NOMO-1 treated with DMSO at 0.1 percent for 48 hours (cell line): ENCODE data around the gene ARHGAP31.

Experiments
- DNase-seq: peaks from one replicate; lab custom pipeline; 2025; ENCODE audit not compliant: unreplicated experiment; lab: John Stamatoyannopoulos, UW

The ARHGAP31 gene

DNA sequence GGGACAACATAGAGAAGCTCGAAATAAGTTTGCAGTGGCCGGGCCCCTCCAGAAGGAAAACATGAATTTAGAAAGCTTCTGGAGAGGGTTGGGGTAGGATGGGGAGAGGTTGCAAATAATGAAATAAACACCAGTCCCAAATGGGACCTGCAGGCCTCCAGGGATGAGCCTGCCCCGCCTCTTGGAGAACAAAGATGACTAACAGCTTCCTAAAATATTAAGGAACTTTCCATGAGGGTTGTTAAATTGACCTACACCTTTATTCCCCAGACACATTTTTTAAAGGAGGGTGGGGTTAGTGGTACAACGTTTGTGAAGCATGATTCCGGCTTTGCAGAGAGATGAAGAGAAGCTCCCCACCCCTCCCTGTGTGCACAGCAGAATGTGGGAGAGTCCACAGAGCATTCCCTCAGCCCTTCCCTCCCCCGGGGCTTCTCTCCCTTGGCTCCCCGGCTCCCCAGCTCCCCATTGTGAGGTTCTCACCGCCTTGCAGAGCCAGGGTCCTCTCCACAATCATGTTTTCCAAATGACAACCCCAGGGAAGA lies 84.1 kb downstream of the ARHGAP31 start:
- DNase-seq: no peak

DNA sequence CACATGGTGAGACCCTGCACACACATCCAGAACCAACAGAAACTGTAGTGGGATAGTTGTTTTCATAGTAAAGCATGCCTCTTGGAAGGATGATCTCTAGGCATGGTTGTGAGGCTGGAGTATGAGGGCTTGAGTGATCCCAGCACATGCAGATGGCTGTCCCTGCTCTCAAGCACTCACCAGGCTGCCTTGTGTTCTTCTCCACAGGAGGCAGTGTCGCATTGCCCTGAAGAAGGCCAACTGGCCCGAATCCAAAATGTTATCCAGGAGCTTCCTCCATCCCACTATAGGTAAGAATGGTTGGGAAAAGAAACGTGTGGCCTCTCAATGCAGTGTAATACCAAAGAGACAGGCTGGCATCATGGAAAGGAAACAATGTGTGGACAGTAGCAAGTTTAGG lies 86.5 kb downstream of the ARHGAP31 start:
- DNase-seq: no peak

DNA sequence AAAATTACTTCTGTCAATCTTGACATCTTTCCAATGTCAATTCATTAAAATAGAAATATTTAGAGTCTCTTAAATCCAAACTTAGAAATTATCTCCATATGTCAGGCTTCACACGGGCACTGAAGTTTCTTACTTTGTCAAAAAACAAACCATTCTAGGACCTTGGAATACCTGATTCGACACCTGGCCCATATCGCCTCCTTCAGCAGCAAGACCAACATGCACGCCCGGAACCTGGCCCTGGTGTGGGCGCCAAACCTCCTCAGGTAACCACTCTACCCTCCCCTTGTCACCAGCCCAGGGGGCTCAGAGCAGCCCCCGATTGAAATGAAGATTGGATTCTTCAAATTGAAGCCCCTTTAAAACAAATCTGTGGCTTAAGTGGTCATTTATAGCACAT lies 88.0 kb downstream of the ARHGAP31 start:
- DNase-seq: no peak

DNA sequence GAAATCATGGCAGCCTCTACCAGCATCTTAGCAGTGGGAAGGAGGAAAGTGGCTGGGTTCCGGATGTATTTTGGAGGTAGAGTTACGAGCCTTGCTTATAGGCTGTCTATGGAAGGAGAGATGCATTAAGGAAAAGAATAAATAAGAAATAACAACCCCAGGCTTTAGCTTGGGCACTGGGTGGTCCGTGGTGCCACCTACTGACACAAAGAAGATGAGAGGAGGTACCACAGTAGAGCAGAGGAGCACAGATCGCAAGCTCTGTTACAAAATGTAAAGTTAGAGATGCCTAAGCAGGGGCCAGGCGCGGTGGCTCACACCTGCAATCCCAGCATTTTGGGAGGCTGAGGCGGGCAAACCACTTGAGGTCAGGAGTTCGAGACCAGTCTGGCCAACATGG lies 94.4 kb downstream of the ARHGAP31 start:
- no peak for DNase-seq

DNA sequence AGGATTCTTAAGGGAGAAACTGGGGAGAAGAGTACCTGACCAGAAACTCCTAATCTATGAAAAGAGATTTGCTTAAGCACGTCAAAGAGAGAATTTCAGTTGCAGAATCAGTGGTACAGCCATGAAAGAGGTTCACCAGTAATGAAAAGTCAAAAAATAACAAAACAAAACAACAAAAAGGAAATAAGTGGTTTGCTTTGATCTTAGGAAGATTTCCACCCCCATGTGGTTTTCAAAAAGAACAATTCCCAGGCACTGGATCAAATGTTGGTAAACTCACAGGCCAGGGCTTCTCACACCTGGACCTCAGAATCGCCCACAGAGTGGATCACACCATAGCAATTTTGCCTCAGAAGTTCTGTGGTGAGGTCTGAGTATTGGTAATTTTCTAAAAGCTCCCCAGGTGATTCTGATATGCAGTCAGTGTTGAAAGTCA lies 101.8 kb downstream of the ARHGAP31 start:
- no peak for DNase-seq

DNA sequence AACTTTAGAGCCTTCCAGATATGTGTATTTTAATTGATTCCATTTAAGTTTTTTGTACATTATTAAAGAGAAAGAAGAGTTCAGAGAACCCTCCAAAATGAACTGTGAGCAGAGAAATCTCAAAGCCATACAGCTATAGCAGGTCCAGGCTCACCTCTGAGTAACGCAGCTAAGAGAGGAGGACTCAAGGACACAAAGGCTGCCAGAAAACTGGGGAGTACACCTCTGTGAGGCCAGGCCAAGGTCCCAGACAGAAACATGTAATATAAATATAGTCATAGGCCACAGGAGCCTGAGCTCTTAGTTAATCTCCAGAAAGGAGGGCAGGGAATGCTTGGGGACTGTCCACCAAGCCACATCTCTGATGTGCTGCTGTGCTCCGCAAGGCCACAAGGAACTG lies 102.7 kb downstream of the ARHGAP31 start:
- no peak for DNase-seq

DNA sequence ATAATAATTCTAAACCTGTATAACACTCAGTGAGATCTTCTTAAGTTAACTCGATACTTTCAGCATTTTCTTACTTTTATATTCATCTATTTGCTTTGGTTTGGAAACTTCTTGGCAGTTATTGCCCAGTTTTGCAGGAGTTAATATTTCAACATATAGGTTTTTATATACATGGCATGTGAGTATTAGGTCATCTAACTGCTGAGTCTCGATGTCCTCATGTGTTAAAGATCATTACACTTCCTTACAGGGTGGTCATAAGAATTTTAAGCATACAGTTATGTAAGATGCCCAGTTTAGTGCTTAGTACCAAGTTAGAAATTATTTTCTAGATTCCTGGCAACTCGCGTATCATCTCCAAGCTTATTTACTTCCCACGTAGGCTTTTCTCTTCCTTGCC lies 106.3 kb downstream of the ARHGAP31 start:
- DNase-seq: no peak

DNA sequence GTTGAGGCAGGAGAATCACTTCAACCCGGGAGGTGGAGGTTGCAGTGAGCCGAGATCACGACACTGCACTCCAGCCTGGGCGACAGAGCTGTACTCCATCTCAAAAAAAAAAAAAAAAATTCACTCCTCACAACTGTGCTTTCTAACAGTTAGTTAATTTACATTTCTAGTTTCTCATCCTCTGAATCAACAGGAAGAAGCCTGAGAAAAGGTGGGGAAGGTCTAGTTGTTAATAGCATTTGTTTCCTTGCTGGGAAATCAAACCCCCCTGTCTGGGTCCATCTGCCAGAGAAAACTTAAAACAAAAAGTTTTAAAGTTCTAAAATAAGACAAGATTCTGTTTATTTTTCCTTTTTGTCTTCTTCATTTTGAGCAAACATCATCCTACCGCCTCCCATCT lies 106.9 kb downstream of the ARHGAP31 start:
- DNase-seq: no peak

DNA sequence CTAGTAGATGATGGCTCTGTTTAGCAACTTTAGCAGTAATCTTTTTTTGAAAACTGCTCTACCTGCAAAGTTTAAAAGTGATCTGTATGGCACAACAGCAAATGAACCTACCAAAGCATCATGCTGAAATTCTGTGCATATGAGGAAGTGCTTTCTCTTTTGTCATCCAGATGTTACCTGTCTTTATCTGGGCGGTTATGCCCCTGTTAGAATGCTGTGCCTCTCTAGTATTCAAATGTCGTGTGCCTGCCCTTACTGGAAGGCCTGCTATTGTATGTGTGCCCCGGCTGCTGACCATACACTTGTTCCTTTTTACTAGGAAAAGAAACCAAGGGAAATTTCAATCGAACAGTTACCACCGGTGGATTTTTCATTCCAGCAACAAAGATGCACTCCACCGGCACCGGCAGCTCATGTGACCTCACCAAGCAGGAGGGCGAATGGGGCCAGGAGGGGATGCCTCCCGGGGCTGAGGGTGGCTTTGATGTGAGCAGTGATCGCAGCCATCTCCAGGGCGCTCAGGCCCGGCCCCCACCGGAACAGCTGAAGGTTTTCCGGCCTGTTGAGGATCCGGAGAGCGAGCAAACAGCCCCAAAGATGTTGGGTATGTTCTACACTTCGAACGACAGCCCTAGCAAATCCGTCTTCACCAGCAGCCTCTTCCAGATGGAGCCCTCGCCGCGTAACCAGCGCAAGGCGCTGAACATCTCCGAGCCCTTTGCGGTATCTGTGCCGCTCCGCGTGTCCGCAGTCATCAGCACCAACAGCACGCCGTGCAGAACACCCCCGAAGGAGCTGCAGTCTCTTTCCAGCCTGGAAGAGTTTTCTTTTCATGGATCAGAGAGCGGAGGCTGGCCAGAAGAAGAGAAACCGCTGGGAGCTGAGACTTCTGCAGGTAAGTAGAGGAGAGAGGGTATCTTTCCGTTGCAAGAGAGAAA lies 107.6 kb downstream of the ARHGAP31 start:
- no peak for DNase-seq

DNA sequence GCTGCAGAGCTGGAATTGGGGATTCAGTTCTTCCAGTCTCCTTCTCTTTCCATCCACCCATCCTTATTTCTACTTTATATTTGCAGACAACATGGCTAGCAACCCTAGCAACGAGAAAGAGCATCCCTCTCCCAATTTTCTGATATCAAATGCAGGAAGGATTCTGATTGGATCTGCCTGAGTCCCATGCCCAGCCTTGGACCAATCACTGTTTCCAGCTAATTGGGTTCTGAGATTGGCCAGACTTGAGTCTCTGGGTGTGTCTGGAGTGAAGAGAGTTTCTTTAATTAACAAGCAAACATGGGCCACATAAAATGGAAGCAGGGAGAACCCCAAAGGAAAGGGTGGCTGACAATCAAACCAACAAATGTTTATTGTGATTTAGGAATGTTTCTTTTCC lies 108.6 kb downstream of the ARHGAP31 start:
- DNase-seq: no peak

DNA sequence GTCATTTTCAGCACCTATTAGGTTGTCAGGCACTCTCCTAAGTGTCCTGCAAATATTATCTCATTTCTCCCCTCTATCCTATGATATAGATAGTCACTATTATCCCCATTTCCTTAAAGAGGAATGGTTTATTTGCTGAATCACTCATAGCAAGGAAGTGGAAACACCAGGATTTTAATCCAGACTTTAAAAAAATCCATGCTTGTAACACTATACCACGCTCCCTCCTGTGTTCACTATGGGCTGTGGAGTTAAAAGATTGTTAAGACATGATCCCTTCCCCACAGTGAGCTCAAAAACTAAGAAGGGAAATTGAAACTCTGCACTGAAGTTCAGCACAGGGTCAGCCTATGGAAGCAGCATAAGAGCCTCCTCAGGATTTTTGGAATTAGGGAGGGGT lies 109.0 kb downstream of the ARHGAP31 start:
- no peak for DNase-seq

DNA sequence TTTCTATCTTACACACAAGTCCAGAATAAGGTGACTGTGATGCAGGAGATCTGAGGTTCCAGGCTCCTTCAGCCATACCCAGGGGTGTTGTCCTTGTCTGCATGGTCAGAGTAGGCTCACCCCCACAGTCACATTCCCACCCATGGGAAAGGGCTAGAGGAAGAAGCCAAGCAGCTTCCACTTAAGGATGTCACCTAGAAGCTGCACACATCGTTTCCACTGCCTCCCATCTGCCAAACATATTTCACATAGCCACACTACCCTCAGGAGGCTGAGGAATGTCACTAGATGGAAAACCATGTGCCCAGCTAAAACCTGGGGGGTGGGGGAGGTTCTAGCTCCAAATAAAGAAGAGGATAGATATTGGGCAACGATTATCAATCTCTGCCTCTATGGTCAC lies 111.1 kb downstream of the ARHGAP31 start:
- no peak for DNase-seq

DNA sequence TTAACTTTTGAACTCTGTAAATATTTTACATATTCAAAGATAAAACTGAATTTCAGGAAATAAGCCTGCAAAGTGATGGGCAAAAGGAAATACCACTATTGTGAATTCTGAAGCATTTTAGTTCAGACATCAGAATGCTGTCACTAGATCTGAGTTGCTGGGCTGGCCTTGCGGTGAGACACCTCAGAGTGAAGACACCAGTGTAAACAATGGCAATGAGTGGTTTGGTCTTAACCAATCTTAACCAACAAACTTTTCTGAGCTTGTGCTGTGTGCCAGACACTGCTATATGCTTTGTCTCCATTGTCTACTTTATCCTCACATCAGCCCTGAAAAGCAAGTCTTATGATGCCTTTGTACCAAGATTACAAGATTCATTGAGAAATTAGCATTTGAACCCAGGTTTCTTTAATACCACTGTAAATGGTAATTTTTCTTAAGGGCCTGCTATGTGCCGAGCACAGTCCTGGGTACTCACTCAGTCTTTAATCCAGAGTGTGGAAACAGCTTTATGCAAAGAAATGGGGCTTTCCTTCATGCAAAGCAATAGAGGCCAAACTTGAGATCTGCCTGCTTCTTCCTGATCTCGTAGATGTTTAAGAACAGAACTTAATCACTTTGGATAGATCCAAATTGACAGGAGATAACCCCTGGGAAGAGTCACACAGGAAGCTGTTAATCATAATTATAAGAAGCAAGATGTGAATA lies 114.2 kb downstream of the ARHGAP31 start:
- DNase-seq: no peak

DNA sequence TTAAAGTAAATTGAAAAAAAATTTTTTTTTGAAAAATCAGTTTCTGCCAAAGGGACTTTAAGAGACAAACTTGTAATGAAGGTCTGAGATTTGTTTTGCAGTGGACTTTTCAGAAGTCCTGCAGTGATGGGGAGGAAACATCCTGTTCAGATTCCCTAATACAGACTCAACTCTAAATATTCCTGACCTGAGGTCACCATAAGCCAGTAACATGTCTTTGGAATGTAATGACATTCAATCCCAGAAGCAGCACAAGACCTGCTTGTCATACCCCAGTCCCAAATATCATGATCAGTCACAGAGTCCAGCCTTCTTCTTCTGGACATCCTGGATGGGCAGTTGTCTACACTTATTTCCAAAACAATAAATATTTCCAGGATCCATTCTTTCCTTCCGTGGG lies 115.7 kb downstream of the ARHGAP31 start:
- no peak for DNase-seq

DNA sequence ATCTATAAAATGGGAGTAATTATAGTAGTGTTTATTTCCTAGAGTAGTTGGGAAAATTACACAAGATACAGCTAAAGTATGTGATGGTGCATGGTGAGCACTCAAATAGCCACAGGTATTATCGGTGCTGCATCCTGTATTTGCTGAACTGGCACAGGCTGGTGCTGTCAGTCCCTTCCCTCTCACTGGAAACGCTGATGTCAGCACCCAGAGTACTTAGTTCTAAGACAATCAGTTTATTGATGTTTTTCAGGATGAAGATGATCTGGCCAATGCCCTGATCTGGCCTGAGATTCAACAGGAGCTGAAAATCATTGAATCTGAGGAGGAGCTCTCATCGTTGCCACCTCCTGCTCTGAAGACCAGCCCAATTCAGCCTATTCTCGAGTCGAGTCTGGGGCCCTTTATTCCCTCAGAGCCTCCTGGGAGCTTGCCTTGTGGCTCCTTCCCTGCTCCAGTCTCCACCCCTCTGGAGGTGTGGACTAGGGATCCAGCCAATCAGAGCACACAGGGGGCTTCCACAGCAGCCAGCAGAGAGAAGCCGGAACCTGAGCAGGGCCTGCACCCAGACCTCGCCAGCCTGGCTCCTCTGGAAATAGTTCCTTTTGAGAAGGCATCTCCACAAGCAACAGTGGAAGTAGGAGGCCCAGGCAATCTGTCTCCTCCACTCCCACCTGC lies 119.6 kb downstream of the ARHGAP31 start:
- DNase-seq: no peak

DNA sequence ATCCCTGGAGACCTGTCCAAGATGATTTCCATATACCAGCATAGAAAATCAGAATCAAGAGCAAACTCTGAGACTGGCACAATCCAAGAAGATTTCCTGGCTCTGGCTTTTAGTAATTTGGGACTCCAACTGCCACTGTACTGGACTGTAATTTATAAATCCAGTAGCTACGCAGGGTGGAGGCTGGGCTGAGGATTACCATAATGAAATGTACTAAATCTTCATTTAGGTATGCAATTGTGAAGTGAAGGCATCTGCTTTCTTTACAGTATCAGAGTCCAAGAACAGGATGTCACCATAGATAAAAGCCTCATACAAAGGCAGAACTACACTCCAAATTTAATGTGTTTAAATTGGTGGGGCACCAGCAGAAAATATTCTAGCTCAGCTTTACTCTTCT lies 122.7 kb downstream of the ARHGAP31 start:
- no peak for DNase-seq

DNA sequence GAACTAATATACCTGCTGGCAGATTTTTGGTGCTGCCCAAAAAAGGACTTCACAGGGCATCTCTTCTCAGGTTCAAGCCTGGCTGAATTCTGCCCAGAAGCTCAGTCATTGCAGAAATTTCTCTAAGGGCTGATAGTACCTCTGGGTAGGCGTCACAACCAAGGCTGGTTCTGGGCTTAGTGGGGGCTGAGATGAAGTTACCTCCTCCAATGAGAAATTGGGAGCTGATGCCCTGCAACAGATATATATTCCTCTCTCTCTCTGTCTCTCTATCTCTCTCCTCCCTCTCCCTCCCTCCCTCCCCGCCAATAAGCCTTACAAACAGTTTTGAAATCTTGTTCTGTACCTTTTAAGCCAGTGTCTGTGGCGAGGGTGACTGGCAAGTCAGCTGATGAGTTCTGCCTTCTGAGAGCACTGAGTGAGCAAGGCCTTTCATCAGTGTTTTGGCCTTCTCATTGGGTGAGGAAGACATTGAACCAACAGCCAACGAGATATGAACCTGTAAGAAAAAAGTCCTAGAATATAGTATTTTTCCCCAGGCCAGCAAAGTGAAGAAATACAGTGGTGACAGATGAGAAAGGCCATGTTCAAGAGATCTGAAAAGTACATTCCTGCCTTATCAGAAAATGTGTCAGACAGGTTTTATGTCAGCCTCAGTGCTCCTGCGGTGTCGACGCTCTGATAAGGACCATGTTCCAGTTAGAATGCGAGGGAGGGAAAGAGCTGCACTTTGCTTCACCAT lies 123.8 kb downstream of the ARHGAP31 start:
- DNase-seq: no peak

DNA sequence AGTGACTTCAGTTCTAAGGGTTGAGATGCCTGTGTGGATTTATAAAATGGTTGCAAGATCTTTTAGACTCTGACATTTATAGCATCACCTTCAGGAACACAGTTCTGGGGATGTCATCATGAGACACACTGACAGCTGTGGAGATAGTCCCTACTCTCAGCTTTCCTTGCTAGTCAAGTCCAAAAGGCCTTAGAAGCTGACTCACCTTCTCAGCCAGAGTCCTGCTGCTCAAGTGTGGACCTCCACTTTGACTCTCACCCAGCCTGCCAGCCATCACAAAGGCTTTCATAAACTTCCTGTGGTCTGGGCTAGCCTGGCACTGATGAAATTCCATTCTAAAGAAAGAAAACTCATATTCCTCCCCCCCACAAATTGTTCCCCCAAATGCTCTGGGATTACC lies 124.5 kb downstream of the ARHGAP31 start:
- no peak for DNase-seq

DNA sequence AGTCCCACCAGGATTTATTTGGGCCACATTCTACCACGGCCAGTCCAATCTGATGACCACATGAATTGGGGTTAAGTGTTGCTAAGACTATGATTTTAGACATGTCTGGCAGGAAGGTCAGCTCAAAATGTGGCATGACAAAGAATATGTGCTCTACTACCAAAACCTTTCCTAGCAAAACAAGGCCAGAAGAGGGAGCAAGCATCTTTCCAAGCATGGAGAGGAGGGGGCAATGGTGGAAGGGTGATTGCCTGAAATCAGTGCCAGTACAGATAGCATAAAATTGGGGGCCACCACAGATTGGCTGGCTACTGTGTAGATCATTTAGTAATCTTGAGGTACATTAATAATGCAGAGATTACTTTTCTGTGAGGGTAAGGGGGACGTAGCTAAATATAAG lies 126.0 kb downstream of the ARHGAP31 start:
- DNase-seq: no peak

DNA sequence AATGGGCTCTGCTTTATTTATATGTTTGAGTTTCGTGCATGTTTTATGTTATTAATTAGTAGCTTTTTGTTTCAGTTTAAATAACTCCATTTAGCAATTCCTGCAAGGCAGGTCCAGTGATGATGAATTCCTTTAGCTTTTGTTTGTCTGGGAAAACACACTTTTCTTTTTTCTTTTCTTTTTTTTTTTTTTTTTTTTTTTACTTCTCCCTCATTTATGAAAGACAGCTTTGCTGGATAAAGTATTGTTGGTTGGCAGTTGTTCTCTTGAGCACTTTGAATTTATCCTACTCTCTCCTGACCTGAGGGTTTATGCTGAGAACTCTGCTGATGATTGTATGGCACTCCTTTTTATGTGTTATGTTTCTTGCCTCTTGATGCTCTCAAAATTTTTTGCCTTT lies 133.5 kb downstream of the ARHGAP31 start:
- DNase-seq: no peak

DNA sequence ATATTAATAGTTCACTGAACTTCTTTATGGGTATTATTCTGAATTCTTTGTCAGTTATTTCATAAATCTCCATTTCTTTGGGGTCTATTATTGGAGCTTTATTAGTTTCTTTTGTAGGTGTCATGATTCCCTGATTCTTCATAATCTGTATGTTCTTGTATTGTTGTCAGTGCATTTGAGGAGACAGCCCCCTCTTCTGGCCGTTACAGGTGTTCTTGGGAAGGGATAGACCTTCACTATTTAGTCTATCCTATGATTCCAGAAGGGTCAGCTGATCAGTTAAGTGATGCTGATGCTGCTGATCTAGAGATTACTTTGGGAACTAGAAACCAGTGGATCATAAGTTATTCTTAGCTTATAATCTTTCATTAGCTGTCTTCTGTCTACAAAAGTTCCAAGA lies 134.4 kb downstream of the ARHGAP31 start:
- no peak for DNase-seq
